Measurements from ENCODE around the gene CD79A. TPM values are rescaled to one million over a fixed set of nuclear protein-coding genes. Genes with fewer than 3 reads are reported as not detected.

CD79A gene
- total and polyA plus RNA-seq, 2 donors (not counting 3 experiments of a cell fraction or from before 2014, with no cell fraction given): 0.32 TPM; not detected in 1

GRCh38 chr19:41918095-41918494 is 41.0 kb downstream of the CD79A start:
- Histone ChIP-seq H3K27me3 (ENCODE audit: control insufficient read depth in 2 of 2, insufficient read depth in 2 of 2, low read length in 2 of 2) (peaks cover 57 to 62% of the 10 kb centered on the region in 2 experiments), H3K4me1 (ENCODE audit: control insufficient read depth, extremely low read depth, insufficient read depth, low read length) (no peaks in the 10 kb centered on the region), H3K79me2 (ENCODE audit: control insufficient read depth, insufficient read depth, low read length) (no peaks in the 10 kb centered on the region), H3K4me2 (ENCODE audit: insufficient read depth, low read length) (no peak overlapping the region), H2AFZ (ENCODE audit: low read depth, low read length) (no peak overlapping the region), H3K36me3 (ENCODE audit: control insufficient read depth in 2 of 2, extremely low read depth in 1 of 2, insufficient read depth in 2 of 2, low read length in 2 of 2) (no peaks in the 10 kb centered on the region), H3K9me1 (replicated peaks; ENCODE audit: control insufficient read depth, extremely low read depth, insufficient read depth, low read length) (no peaks in the 10 kb centered on the region), H4K20me1 (replicated peaks; ENCODE audit: control insufficient read depth, extremely low read depth, insufficient read depth, low read length) (no peaks in the 10 kb centered on the region), H3K9me3 (replicated peaks; ENCODE audit: control insufficient read depth, insufficient read depth, low read length) (no peaks in the 10 kb centered on the region), H3K9ac (replicated peaks; ENCODE audit: extremely low read depth, insufficient read depth, low read length) (no peak overlapping the region), H3K27ac (ENCODE audit: insufficient read depth, low read depth, low read length) (no peak overlapping the region), H3K4me3 (replicated peaks in 1 of 3; ENCODE audit: insufficient read depth in 1 of 3, low read depth in 1 of 3, low read length in 3 of 3) (no peak overlapping the region)
- intact Hi-C loops (cut with micrococcal nuclease) (no loop called here), dilution Hi-C loops (cut with MboI; ENCODE audit: extremely low pct_ligation_motif_present, low sequenced_read_pairs) (no loop called here)
- DNase-seq (ENCODE audit: low read depth, low spot score) (no peak), FAIRE-seq (no peak)
- ChIA-PET POLR2A (no interaction called here), CTCF (no interaction called here)
- no TSS peak for BruUV-seq (replicated peaks)
- TF ChIP-seq MYC (IDR thresholded peaks at IDR 0.05; ENCODE audit: low read depth, low read length) (no peak), MAX (IDR thresholded peaks at IDR 0.05; ENCODE audit: insufficient read depth, insufficient read length) (no peak), FOS (IDR thresholded peaks at IDR 0.05; ENCODE audit: borderline replicate concordance, insufficient read depth, low read length) (no peak), JUN (IDR thresholded peaks at IDR 0.05; ENCODE audit: borderline replicate concordance, insufficient read depth, insufficient read length, low read depth) (no peak), GATA2 (IDR thresholded peaks at IDR 0.05; ENCODE audit: insufficient read depth, insufficient read length, low read depth, low read length) (no peak), CTCF (IDR thresholded peaks at IDR 0.05; ENCODE audit: extremely low read depth in 1 of 2, insufficient read depth in 1 of 2, low read depth in 1 of 2, low read length in 2 of 2) (no peak), POLR2A (IDR thresholded peaks at IDR 0.05; ENCODE audit: low read depth, low read length) (no peak), EZH2 (IDR thresholded peaks at IDR 0.05; ENCODE audit: borderline replicate concordance, low read depth, low read length, severe bottlenecking) (no peak), POLR2AphosphoS5 (IDR thresholded peaks at IDR 0.05; ENCODE audit: insufficient read depth, low read depth, low read length) (no peak)
